SK-N-SH (cell line): ENCODE results near the gene HOXA10. TPM values are rescaled to one million over a fixed set of nuclear protein-coding genes. Genes with fewer than 3 reads are reported as not detected.

Experiments used
- CTCF ChIA-PET: fragments of 300-600, 350-600 bp; formaldehyde crosslinking; extraction: SDS; loops from one replicate; lab custom pipeline; 2021; lab: Yijun Ruan, JAX
- POLR2A ChIA-PET: fragments of 350-600 bp; sonication (Branson Sonifier 250); formaldehyde crosslinking; extraction: SDS; loops from one replicate; lab custom pipeline; 2020; ENCODE audit warnings: antibody characterized with exemption, inconsistent platforms; lab: Yijun Ruan, JAX
- DNase-seq: peaks from one replicate; pipeline ENCODE4 v3.0.0; 2012
- H2AFZ ChIP-seq: fragments of 200-600 bp; sonication (generic); 2 replicates; pipeline ENCODE4 v1.8.1; 2016; ENCODE audit warnings: antibody characterized with exemption, mild to moderate bottlenecking, low read depth
- H3F3A ChIP-seq: fragments of 200-600 bp; sonication (generic); replicated peaks from 2 replicates; pipeline ENCODE3; 2016; ENCODE audit warnings: antibody characterized with exemption, mild to moderate bottlenecking; ENCODE audit not compliant: insufficient read depth
- H3K27ac ChIP-seq, 2 experiments: fragments of 200-500 bp in 1 of 2; fragments of 200-600 bp in 1 of 2; sonication (Bioruptor generic) in 1 of 2; sonication (generic), shearing (Covaris generic) in 1 of 2; 2 replicates each; pipeline versions ENCODE4 v1.5.1 to v1.6.1; 2014 to 2016; ENCODE audit warnings: low read depth in 2 of 2, inconsistent platforms in 1 of 2, low read length in 1 of 2, mild to moderate bottlenecking in 1 of 2, mixed read lengths in 1 of 2
- H3K27me3 ChIP-seq: fragments of 200-600 bp; sonication (generic), shearing (Covaris generic); 2 replicates; pipeline ENCODE4 v1.6.1; 2016; ENCODE audit warnings: mixed run types; ENCODE audit not compliant: insufficient read depth
- H3K36me3 ChIP-seq, 2 experiments: fragments of 200-500 bp in 1 of 2; fragments of 200-600 bp in 1 of 2; sonication (Bioruptor generic) in 1 of 2; sonication (generic) in 1 of 2; replicated peaks in 1 of 2; 2 replicates each; pipeline versions ENCODE3 to v1.5.1; 2014 to 2016; ENCODE audit warnings: low read length in 1 of 2, mild to moderate bottlenecking in 1 of 2; ENCODE audit not compliant: insufficient read depth in 2 of 2, control insufficient read depth in 1 of 2
- H3K4me1 ChIP-seq, 2 experiments: fragments of 200-500 bp in 1 of 2; fragments of 200-600 bp in 1 of 2; sonication (Bioruptor generic) in 1 of 2; sonication (generic), shearing (Covaris generic) in 1 of 2; 2 replicates each; pipeline versions ENCODE4 v1.5.1 to v1.6.1; 2014 to 2016; ENCODE audit warnings: low read depth in 1 of 2, low read length in 1 of 2, mixed run types in 1 of 2; ENCODE audit not compliant: insufficient read depth in 2 of 2, control insufficient read depth in 1 of 2
- H3K4me2 ChIP-seq: fragments of 200-600 bp; sonication (generic), shearing (Covaris generic); 2 replicates; pipeline ENCODE4 v1.6.1; 2017; ENCODE audit warnings: mixed run types
- H3K4me3 ChIP-seq, 2 experiments: fragments of 200-500 bp in 1 of 2; fragments of 200-600 bp in 1 of 2; sonication (Bioruptor generic) in 1 of 2; sonication (generic), shearing (Covaris generic) in 1 of 2; 2 replicates each; pipeline versions ENCODE4 v1.5.1 to v1.8.1; 2014 to 2016; ENCODE audit warnings: low read depth in 2 of 2, inconsistent platforms in 1 of 2, low read length in 1 of 2, mild to moderate bottlenecking in 1 of 2, mixed read lengths in 1 of 2, moderate library complexity in 1 of 2
- H3K79me2 ChIP-seq: fragments of 200-600 bp; sonication (generic); 2 replicates; pipeline ENCODE4 v1.8.1; 2017; ENCODE audit warnings: mild to moderate bottlenecking; ENCODE audit not compliant: insufficient read depth
- H3K9ac ChIP-seq: fragments of 200-600 bp; sonication (generic); 2 replicates; pipeline ENCODE4 v1.6.1; 2017; ENCODE audit warnings: mixed run types
- H3K9me2 ChIP-seq: fragments of 200-600 bp; sonication (generic); 2 replicates; pipeline ENCODE4 v1.6.1; 2017; ENCODE audit warnings: mixed run types
- H3K9me3 ChIP-seq: fragments of 200-600 bp; sonication (generic); 2 replicates; pipeline ENCODE4 v1.6.1; 2017; ENCODE audit warnings: mixed run types, mild to moderate bottlenecking, moderate library complexity
- H4K20me1 ChIP-seq: fragments of 200-600 bp; sonication (generic); 2 replicates; pipeline ENCODE4 v1.6.1; 2017; ENCODE audit warnings: mild to moderate bottlenecking, mixed run types; ENCODE audit not compliant: insufficient read depth
- CHD2 ChIP-seq: fragments of 150-350 bp; IDR thresholded peaks from 2 replicates; pipeline ENCODE4 v1.6.1; 2018; ENCODE audit warnings: low read length; ENCODE audit not compliant: partially characterized antibody
- ELF1 ChIP-seq: IDR thresholded peaks from 2 replicates; pipeline ENCODE4 v1.4.0; 2012
- EZH2phosphoT487 ChIP-seq: fragments of 200-600 bp; sonication (generic); IDR thresholded peaks from 2 replicates; pipeline ENCODE4 v1.6.1; 2017; ENCODE audit warnings: low read depth, mixed run types, mild to moderate bottlenecking, antibody characterized with exemption, moderate library complexity, borderline replicate concordance
- FOSL2 ChIP-seq: IDR thresholded peaks from 2 replicates; pipeline ENCODE4 v1.4.0; 2012; ENCODE audit warnings: low read depth, mild to moderate bottlenecking, moderate library complexity, borderline replicate concordance
- GATA2 ChIP-seq: sonication (generic); formaldehyde crosslinking; IDR thresholded peaks from 2 replicates; pipeline ENCODE4 v1.5.0; 2020; ENCODE audit warnings: mild to moderate bottlenecking, missing genetic modification reagents
- JUND ChIP-seq: IDR thresholded peaks from 2 replicates; pipeline ENCODE4 v1.4.0; 2012
- MAX ChIP-seq: IDR thresholded peaks from 2 replicates; pipeline ENCODE4 v1.4.0; 2012; ENCODE audit warnings: low read depth
- NFIC ChIP-seq: IDR thresholded peaks from 2 replicates; pipeline ENCODE4 v1.4.0; 2012; ENCODE audit warnings: borderline replicate concordance
- RCOR1 ChIP-seq: fragments of 150-350 bp; IDR thresholded peaks from 2 replicates; pipeline ENCODE4 v1.6.1; 2017; ENCODE audit warnings: antibody characterized with exemption, low read length
- RFX5 ChIP-seq: IDR thresholded peaks from 2 replicates; pipeline ENCODE4 v1.6.1; 2012; ENCODE audit warnings: mild to moderate bottlenecking, improper control_type of control experiment, low read length
- SIN3A ChIP-seq: IDR thresholded peaks from 2 replicates; pipeline ENCODE4 v1.6.1; 2012; ENCODE audit warnings: low read depth, mild to moderate bottlenecking, low read length, moderate library complexity, borderline replicate concordance
- TAF1 ChIP-seq: IDR thresholded peaks from 2 replicates; pipeline ENCODE4 v1.6.1; 2012; ENCODE audit warnings: low read depth, mild to moderate bottlenecking, low read length, moderate library complexity, borderline replicate concordance
- TEAD4 ChIP-seq: IDR thresholded peaks from 2 replicates; pipeline ENCODE4 v1.4.0; 2012; ENCODE audit warnings: mild to moderate bottlenecking, borderline replicate concordance; ENCODE audit not compliant: insufficient read depth
- USF1 ChIP-seq: IDR thresholded peaks from 2 replicates; pipeline ENCODE4 v1.4.0; 2012; ENCODE audit warnings: low read depth, borderline replicate concordance
- WGBS: methylation state at CpG from one replicate; pipeline ENCODE4 v1.1.6; 2017; ENCODE audit warnings: low lambda C conversion rate; 5-methylcytosine and 5-hydroxymethylcytosine counted together
- polyA plus RNA-seq, 3 experiments: library from polyadenylated mRNA; depleted of rRNA; stranded (reverse); fragments of >200 nt; gene quantifications; 2 replicates each; pipeline ENCODE4 v1.2.3, GENCODE V29; 2012
- TF ChIP-seq, protein P1 (sequence below): IDR thresholded peaks from 2 replicates; pipeline ENCODE4 v1.6.1; 2012; ENCODE audit warnings: mild to moderate bottlenecking, low read depth, low read length, moderate library complexity

The HOXA10 gene
- polyA plus RNA-seq, 1 of the 3 experiments (the other 2 are of a cell fraction) = not detected

- H3K36me3 ChIP-seq = no peaks in the 10 kb centered on the region
- 0 out of 2 replicates have a peak, but pooled peaks have one; percentile 51 for TF ChIP-seq EZH2phosphoT487
- TF ChIP-seq USF1 = peak; percentile 18; the same call in 1 of the 2 replicates
- no peak for TF ChIP-seq MAX
- TF ChIP-seq, all 33 proteins: peak for 2
- DNase-seq = no peak
- no peaks in the 10 kb centered on the region for H4K20me1 ChIP-seq
- H3K79me2 ChIP-seq = no peaks in the 10 kb centered on the region
- no peak overlapping the region for H3K9ac ChIP-seq
- H3K4me2 ChIP-seq = no peak overlapping the region
- H3K4me1 ChIP-seq = peaks cover 11 to 12% of the 10 kb centered on the region in 2 experiments; a peak in 1 of 4 replicates
- no peak overlapping the region for H3K27ac ChIP-seq
- 19% methylated on average over 15 of the region's 15 CpGs for WGBS
- CTCF ChIA-PET = interaction anchor here (0.8 to 3.8 kb wide), 9 partner anchors 11 to 1050 kb away, joined by 3 to 31 read pairs (median 4); partner anchors contain the start of gene HOXA3
- H3F3A ChIP-seq = no peaks in the 10 kb centered on the region
- H3K9me2 ChIP-seq = no peaks in the 10 kb centered on the region
- H3K27me3 ChIP-seq = peaks cover 100% of the 10 kb centered on the region
- no peaks in the 10 kb centered on the region for H3K9me3 ChIP-seq
- H2AFZ ChIP-seq = no peak overlapping the region
- H3K4me3 ChIP-seq = no peak overlapping the region
- POLR2A ChIA-PET = no interaction called here
Measured at GRCh38 chr7:27140126-27140857, 33.8 kb downstream of the HOXA10 start.

DNA sequence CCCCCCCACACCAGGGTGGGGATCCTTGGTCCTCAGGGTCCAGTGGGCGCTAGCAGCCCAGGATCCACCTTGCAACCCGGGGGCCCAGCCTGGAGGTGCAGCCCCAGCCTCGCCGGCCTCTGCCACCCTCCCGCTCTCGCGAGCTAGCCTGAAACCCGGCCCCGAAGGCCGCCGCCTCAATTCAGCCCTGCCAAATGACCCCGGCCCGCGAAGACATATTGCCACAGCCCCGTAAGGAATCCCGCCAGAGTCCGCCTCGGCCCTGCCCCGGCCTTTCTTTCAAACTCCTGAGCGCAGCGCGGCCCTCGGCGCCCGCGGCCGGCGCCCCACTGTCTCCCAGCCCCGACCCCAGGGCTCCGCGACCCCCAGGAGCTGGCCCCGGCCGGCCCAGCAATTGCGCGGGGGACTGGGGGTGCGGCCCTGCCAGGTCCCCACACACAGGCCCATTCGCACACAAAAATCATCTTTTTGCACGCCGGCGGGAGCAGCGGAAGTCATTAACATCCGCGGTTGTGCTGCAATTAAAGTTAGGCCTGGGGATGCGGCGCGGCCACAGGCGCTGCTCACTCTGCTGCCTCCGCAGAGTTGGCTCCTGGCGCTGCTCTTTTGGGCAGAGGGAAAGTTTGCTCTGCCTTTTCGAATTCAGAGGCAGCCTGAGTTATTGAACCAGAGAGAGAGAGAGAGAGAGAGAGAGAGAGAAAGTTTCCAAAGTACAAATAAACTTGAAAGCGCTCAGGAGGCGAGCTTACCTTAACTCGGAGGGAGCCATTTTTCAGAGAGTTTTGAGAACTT lies 34.6 kb downstream of the HOXA10 start:
- Histone ChIP-seq H3K36me3 (no peaks in the 10 kb centered on the region), H3K4me1 (peaks cover 11 to 12% of the 10 kb centered on the region in 2 experiments; a peak in 1 of 4 replicates), H3K9me2 (no peaks in the 10 kb centered on the region), H3K79me2 (no peaks in the 10 kb centered on the region), H3K4me3 (no peak overlapping the region), H3K9ac (no peak overlapping the region), H3K9me3 (no peaks in the 10 kb centered on the region), H4K20me1 (no peaks in the 10 kb centered on the region), H3K4me2 (no peak overlapping the region; the same call in 1 of the 2 replicates), H3K27me3 (peaks cover 100% of the 10 kb centered on the region), H3F3A (no peaks in the 10 kb centered on the region), H2AFZ (no peak overlapping the region)
- 28% methylated on average over 42 of the region's 53 CpGs for WGBS
- POLR2A ChIA-PET = no interaction called here
- CTCF ChIA-PET = interaction anchor here (1.0 to 3.8 kb wide), 4 partner anchors 12 to 773 kb away, joined by 3 to 31 read pairs (median 5); partner anchors contain the start of gene HOXA3
- DNase-seq = peak; percentile 46
- TF ChIP-seq GATA2 (CRISPR knock-in tag) (no peak), TEAD4 (no peak), ELF1 (no peak), TAF1 (no peak), JUND (no peak), RCOR1 (no peak), USF1 (no peak), CHD2 (no peak), FOSL2 (no peak), MAX (no peak), SIN3A (no peak), RFX5 (no peak), NFIC (no peak)
- TF ChIP-seq, protein P1, sequence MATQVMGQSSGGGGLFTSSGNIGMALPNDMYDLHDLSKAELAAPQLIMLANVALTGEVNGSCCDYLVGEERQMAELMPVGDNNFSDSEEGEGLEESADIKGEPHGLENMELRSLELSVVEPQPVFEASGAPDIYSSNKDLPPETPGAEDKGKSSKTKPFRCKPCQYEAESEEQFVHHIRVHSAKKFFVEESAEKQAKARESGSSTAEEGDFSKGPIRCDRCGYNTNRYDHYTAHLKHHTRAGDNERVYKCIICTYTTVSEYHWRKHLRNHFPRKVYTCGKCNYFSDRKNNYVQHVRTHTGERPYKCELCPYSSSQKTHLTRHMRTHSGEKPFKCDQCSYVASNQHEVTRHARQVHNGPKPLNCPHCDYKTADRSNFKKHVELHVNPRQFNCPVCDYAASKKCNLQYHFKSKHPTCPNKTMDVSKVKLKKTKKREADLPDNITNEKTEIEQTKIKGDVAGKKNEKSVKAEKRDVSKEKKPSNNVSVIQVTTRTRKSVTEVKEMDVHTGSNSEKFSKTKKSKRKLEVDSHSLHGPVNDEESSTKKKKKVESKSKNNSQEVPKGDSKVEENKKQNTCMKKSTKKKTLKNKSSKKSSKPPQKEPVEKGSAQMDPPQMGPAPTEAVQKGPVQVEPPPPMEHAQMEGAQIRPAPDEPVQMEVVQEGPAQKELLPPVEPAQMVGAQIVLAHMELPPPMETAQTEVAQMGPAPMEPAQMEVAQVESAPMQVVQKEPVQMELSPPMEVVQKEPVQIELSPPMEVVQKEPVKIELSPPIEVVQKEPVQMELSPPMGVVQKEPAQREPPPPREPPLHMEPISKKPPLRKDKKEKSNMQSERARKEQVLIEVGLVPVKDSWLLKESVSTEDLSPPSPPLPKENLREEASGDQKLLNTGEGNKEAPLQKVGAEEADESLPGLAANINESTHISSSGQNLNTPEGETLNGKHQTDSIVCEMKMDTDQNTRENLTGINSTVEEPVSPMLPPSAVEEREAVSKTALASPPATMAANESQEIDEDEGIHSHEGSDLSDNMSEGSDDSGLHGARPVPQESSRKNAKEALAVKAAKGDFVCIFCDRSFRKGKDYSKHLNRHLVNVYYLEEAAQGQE = no peak
- TF ChIP-seq, all 33 proteins: peak for 0
- H3K27ac ChIP-seq = no peak overlapping the region
